NCI-H146 (cell line): ENCODE data around the gene ELK3.
A peak's percentile ranks its signal among the peaks of the same experiment; 100 is the strongest.
"Not testable (repeated sequence)": the region's sequence is repeated elsewhere in the genome, so short reads cannot be mapped to it uniquely, and the experiment has no call there.

ENCODE experiments used
- DNase-seq: peaks from one replicate; lab custom pipeline; 2025; lab: John Stamatoyannopoulos, UW

The ELK3 gene

GRCh38 chr12:96310067-96310466 lies 115.9 kb downstream of the ELK3 start:
- no peak for DNase-seq

- no peak for DNase-seq
Measured at GRCh38 chr12:96311191-96311590, 117.0 kb downstream of the ELK3 start.

GRCh38 chr12:96313606-96314005 lies 119.4 kb downstream of the ELK3 start:
- DNase-seq: no peak

GRCh38 chr12:96314723-96315122 lies 120.5 kb downstream of the ELK3 start:
- DNase-seq: no peak

- DNase-seq: peak; percentile 46
Measured at GRCh38 chr12:96315741-96316481, 121.7 kb downstream of the ELK3 start.

GRCh38 chr12:96317801-96318200 lies 123.6 kb downstream of the ELK3 start:
- not testable (repeated sequence) for DNase-seq
